ENCODE data around the gene NRAP. TPM values are rescaled to one million over a fixed set of nuclear protein-coding genes. Genes with fewer than 3 reads are reported as not detected.
"Not testable (repeated sequence)": the region's sequence is repeated elsewhere in the genome, so short reads cannot be mapped to it uniquely, and the experiment has no call there.

NRAP gene
- total RNA-seq, 4 donors from 2014 or later: 0.07 to 0.37 TPM; not detected in 2

DNA sequence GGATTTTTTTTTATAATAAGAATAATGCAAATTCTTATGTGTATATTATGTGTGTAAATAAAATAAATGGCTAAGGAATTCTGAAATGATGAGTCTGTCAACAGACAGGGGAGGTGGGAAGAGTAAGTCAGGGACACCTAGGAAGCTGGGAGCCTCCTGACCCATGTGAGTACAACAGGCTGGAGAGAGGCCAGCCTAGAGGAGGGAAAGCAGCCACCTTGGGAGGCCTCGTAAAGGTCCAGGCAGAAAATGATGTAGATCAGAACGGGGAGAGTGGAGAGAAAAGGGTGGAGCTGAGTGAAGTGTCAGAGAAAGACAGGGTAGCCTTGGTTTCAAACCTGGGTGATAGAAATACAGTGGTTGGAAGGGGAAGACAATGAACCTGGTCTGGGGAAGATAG is 6.9 kb downstream of the NRAP start:
- Histone ChIP-seq H3K27ac (no peak overlapping the region), H3K4me1 (no peaks in the 10 kb centered on the region), H3K27me3 (no peaks in the 10 kb centered on the region), H3K4me3 (no peak overlapping the region), H3K36me3 (no peaks in the 10 kb centered on the region), H3K9me3 (no peaks in the 10 kb centered on the region)
- no peak for DNase-seq
- no peak for TF ChIP-seq POLR2A (IDR thresholded peaks at IDR 0.05)
- TF ChIP-seq, protein P1, sequence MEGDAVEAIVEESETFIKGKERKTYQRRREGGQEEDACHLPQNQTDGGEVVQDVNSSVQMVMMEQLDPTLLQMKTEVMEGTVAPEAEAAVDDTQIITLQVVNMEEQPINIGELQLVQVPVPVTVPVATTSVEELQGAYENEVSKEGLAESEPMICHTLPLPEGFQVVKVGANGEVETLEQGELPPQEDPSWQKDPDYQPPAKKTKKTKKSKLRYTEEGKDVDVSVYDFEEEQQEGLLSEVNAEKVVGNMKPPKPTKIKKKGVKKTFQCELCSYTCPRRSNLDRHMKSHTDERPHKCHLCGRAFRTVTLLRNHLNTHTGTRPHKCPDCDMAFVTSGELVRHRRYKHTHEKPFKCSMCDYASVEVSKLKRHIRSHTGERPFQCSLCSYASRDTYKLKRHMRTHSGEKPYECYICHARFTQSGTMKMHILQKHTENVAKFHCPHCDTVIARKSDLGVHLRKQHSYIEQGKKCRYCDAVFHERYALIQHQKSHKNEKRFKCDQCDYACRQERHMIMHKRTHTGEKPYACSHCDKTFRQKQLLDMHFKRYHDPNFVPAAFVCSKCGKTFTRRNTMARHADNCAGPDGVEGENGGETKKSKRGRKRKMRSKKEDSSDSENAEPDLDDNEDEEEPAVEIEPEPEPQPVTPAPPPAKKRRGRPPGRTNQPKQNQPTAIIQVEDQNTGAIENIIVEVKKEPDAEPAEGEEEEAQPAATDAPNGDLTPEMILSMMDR (IDR thresholded peaks at IDR 0.05): no peak
- intact Hi-C loops (cut with DNase I; ENCODE audit: low total_unique reads): no loop called here

DNA sequence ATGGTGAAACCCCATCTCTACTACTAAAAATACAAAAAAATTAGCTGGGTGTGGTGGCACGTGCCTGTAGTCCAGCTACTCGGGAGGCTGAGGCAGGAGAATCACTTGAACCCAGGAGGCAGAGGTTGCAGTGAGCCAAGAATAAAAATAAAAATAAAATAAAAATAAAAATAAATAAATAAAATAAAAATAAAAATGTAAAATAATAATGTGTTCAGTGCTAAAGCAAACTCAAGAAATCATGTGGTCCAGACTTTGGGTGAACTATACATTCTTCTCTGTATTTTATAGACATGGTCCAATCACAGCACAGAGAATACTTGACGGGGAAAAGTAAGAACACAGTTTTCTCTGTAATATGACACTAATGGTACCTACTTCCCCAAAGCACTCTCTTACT is 11.4 kb downstream of the NRAP start:
- H3K27ac ChIP-seq; DNase-seq; H3K9me3 ChIP-seq; H3K27me3 ChIP-seq; H3K4me3 ChIP-seq; intact Hi-C loops (cut with DNase I; ENCODE audit: low total_unique reads); H3K36me3 ChIP-seq; H3K4me1 ChIP-seq: not testable (repeated sequence)

DNA sequence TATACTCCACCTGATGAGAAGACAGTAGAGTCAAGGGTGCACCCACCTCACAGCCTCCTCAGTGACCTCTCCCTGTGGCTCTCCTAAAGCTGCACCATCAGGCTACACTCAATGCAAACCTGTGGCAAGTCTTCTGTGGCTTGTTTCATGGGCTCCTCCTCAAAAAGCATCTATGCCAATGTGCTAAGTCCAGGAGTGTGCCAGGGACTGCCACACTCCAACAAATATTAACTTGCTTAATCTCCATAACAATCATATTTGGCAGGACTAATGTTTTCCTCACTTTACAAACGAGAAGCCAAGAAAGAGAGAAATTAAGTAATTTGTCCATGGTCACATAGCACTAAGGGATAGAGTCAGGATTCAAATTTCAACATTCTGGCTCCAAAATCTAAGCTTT is 11.9 kb downstream of the NRAP start:
- TF ChIP-seq, protein P1 (IDR thresholded peaks at IDR 0.05): no peak
- TF ChIP-seq POLR2A (IDR thresholded peaks at IDR 0.05): no peak
- no peak overlapping the region for H3K4me3 ChIP-seq
- DNase-seq: no peak
- no peaks in the 10 kb centered on the region for H3K4me1 ChIP-seq
- H3K9me3 ChIP-seq: no peaks in the 10 kb centered on the region
- H3K27me3 ChIP-seq: no peaks in the 10 kb centered on the region
- no peak overlapping the region for H3K27ac ChIP-seq
- H3K36me3 ChIP-seq: no peaks in the 10 kb centered on the region
- intact Hi-C loops (cut with DNase I; ENCODE audit: low total_unique reads): no loop called here

DNA sequence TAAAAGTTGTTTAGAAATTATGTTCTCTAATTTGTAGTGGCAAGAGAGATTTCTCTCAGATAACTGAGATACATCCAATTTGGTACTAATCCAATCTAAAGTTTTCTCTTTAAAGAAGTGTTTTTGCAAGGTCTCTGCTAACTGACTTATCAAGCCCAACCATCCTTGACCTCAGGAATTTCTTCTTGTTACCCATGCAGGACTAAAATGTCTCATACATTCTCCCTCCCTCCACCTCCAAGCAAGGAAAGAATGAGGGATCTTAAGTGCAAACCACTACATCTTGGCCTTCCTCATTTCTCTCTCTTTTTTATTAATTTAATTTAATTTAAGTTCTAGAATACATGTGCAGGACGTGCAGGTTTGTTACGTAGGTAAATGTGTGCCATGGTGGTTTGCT is 12.8 kb downstream of the NRAP start:
- H3K27me3 ChIP-seq: no peaks in the 10 kb centered on the region
- no peak for TF ChIP-seq POLR2A (IDR thresholded peaks at IDR 0.05)
- TF ChIP-seq, protein P1 (IDR thresholded peaks at IDR 0.05): no peak
- intact Hi-C loops (cut with DNase I; ENCODE audit: low total_unique reads): no loop called here

DNA sequence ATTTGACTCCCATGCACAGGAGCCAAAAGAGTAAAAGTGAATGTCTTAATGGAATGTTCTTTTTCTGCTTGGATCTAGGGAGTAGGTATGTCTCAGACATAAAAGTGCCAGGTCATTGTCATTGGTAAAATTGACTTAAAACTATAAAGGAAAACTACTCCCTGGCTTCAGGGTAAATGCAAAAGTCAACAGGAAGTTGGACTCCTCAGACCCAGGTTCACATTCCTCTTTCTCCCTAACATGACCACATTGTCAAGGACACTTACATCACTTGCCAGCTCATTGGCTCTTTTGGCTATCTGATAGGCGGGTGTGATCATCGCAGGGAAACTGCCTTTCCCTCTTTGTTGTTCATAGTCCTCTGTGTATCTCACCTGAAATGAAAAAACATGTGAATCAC is 13.7 kb downstream of the NRAP start:
- Histone ChIP-seq H3K27me3 (no peaks in the 10 kb centered on the region), H3K4me1 (no peaks in the 10 kb centered on the region), H3K27ac (no peak overlapping the region), H3K36me3 (no peaks in the 10 kb centered on the region), H3K4me3 (no peak overlapping the region), H3K9me3 (no peaks in the 10 kb centered on the region)
- intact Hi-C loops (cut with DNase I; ENCODE audit: low total_unique reads): no loop called here
- no peak for DNase-seq
- TF ChIP-seq, protein P1 (IDR thresholded peaks at IDR 0.05): no peak
- no peak for TF ChIP-seq POLR2A (IDR thresholded peaks at IDR 0.05)

More for the DNA sequence above, 12.8 kb downstream of the NRAP start:
- H3K9me3 ChIP-seq: no peaks in the 10 kb centered on the region
- H3K4me3 ChIP-seq: no peak overlapping the region
- H3K4me1 ChIP-seq: no peaks in the 10 kb centered on the region
- no peak overlapping the region for H3K27ac ChIP-seq
- no peaks in the 10 kb centered on the region for H3K36me3 ChIP-seq
- DNase-seq: no peak

DNA sequence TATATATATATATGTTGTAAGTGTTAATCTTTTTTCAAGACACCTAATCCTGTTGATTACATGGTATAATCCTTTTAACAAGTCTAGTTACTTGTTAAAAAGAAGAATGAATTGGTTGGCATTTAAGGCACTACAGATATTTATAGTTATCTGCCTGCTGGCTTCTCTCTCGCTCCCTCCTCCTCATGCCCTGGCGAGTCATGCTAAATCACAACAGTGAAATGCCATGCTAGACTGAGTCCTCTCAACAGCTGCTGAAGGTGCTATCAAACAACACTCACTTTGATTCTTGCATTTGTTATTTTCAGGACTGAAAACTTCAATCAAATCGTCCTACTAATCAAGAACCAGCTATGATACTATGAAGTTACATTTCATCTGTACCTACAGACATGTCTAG is 15.4 kb downstream of the NRAP start:
- intact Hi-C loops (cut with DNase I; ENCODE audit: low total_unique reads): no loop called here
- H3K27ac ChIP-seq: no peak overlapping the region
- no peaks in the 10 kb centered on the region for H3K4me1 ChIP-seq
- H3K36me3 ChIP-seq: no peaks in the 10 kb centered on the region
- DNase-seq: no peak
- no peak overlapping the region for H3K4me3 ChIP-seq
- TF ChIP-seq, protein P1 (IDR thresholded peaks at IDR 0.05): no peak
- no peak for TF ChIP-seq POLR2A (IDR thresholded peaks at IDR 0.05)
- no peaks in the 10 kb centered on the region for H3K27me3 ChIP-seq
- no peaks in the 10 kb centered on the region for H3K9me3 ChIP-seq
